Astrocyte of the cerebellum (primary cell): Measurements from ENCODE around the gene SCN3A.

ENCODE experiments used
- DNase-seq: peaks from one replicate; pipeline ENCODE4 v3.0.0-alpha.2; 2011; ENCODE audit warnings: low read depth
- H3K4me3 ChIP-seq: 2 replicates; pipeline ENCODE4 v1.5.1; 2011; ENCODE audit warnings: mild to moderate bottlenecking, low read depth, low read length, moderate library complexity
- CTCF ChIP-seq: IDR thresholded peaks from 2 replicates; pipeline ENCODE4 v1.5.1; 2012; ENCODE audit warnings: low read length, low read depth, moderate library complexity, mild to moderate bottlenecking; ENCODE audit errors: missing control alignments
- in situ Hi-C: cut with HindIII; loops from 2 replicates; pipeline ENCODE4 v1.10.0; 2017; ENCODE audit warnings: low sequenced_read_pairs

The SCN3A gene

DNA sequence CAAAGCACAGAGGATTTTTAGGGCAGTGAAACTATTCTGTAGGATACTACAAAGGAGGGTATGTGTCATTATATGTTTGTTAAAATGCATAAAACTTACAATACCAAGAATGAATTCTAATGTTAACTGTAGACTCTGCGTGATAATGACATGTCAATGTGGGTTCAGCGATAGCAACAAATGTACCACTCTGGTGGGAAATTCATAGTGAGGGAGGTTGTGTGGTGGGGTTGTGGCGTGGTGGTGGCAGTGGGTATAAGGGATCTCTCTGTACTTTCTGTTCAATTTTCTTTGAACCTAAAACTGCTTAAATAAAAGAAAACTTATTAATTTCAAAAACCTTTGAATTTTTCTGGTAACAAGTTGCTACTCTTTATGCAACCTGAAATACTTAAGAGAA, 149.2 kb downstream of the SCN3A start:
- in situ Hi-C loops = no loop called here
- TF ChIP-seq CTCF = no peak
- no peak overlapping the region for H3K4me3 ChIP-seq
- DNase-seq = no peak

DNA sequence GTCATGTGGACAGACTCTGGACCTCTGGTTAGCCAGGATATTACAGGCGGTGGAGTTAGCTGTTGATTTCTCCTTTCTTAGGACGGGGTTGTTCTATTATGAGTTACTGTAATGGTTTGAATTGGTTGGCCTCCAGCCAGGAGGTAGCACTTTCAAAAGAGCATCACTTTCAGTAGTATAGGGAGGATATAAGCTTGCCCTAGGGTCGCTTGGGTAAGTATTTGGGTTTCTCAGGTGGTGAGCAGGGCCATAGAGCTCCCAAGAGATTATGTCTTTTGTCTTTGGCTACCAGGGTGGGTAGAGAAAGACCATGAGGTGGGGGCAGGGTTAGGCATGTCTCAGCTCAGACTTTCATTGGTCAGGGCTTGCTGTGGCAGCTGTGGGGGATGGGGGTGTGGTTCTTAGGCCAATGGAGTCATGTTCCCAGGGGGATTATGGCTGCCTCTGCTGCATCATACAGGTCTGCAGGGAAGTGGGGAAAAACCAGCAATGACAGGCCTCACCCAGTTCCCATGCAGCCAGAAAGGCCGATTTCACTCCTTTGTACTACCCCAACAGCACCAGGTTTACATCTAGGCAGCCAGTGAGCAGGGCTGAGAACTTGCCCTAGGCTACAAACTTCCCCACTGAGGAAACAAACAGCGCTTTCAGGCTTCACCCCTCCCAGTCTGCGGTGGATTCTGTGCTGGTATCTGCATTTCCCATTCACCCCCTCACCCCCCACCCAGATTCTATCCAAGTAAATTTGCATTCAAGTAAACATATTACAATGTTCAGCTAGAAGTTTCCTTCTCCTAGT, 159.1 kb downstream of the SCN3A start:
- in situ Hi-C loops = no loop called here
- no peak for TF ChIP-seq CTCF
- no peak overlapping the region for H3K4me3 ChIP-seq
- no peak for DNase-seq
